Measurements from ENCODE around the gene TOMT. TPM values are rescaled to one million over a fixed set of nuclear protein-coding genes. Genes with fewer than 3 reads are reported as not detected.

The TOMT gene
- total RNA-seq, 1 experiment from 2014 or later, result not detected

- POLR2A ChIA-PET, result no interaction called here
- CTCF ChIA-PET, result no interaction called here
- 0 out of 2 replicates have a peak, but pooled peaks cover 3% of the 10 kb centered on the region for H3K36me3 Mint-ChIP-seq
- ATAC-seq (no peak), DNase-seq (ENCODE audit: low spot score) (no peak)
- no peak overlapping the region for H3K4me3 Mint-ChIP-seq
- no peaks in the 10 kb centered on the region for H3K4me1 Mint-ChIP-seq
- no peak overlapping the region for H3K27ac Mint-ChIP-seq
- H3K27me3 Mint-ChIP-seq (ENCODE audit: low read depth), result peaks cover 12% of the 10 kb centered on the region
- no peak for TF ChIP-seq FOXK1 (CRISPR knock-in tag; IDR thresholded peaks at IDR 0.05)
- TF ChIP-seq PRRX2 (CRISPR knock-in tag; IDR thresholded peaks at IDR 0.05), result no peak
- H3K9me3 Mint-ChIP-seq, result peaks cover 11% of the 10 kb centered on the region
These were observed 50.0 kb downstream of the TOMT start for GRCh38 chr11:72155751-72156150.

- TF ChIP-seq ZNF671 (CRISPR knock-in tag; IDR thresholded peaks at IDR 0.05) (no peak), NFATC4 (CRISPR knock-in tag; IDR thresholded peaks at IDR 0.05) (no peak), RELA (CRISPR knock-in tag; IDR thresholded peaks at IDR 0.05; ENCODE audit: borderline replicate concordance) (no peak), TEAD4 (CRISPR knock-in tag; IDR thresholded peaks at IDR 0.05) (no peak), TP53 (CRISPR knock-in tag; IDR thresholded peaks at IDR 0.05) (no peak), ZNF396 (CRISPR knock-in tag; IDR thresholded peaks at IDR 0.05; ENCODE audit: borderline replicate concordance) (no peak), NFYB (CRISPR knock-in tag; conservative IDR thresholded peaks at IDR 0.05; ENCODE audit: low read depth) (no peak), USF2 (CRISPR knock-in tag; IDR thresholded peaks at IDR 0.05) (no peak), ZNF425 (CRISPR knock-in tag; conservative IDR thresholded peaks at IDR 0.05) (no peak)
- TF ChIP-seq, protein P1, sequence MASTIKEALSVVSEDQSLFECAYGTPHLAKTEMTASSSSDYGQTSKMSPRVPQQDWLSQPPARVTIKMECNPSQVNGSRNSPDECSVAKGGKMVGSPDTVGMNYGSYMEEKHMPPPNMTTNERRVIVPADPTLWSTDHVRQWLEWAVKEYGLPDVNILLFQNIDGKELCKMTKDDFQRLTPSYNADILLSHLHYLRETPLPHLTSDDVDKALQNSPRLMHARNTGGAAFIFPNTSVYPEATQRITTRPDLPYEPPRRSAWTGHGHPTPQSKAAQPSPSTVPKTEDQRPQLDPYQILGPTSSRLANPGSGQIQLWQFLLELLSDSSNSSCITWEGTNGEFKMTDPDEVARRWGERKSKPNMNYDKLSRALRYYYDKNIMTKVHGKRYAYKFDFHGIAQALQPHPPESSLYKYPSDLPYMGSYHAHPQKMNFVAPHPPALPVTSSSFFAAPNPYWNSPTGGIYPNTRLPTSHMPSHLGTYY (CRISPR knock-in tag; IDR thresholded peaks at IDR 0.05), result no peak
- H3K27me3 Mint-ChIP-seq (ENCODE audit: low read depth), result peaks cover 14% of the 10 kb centered on the region
- ChIA-PET POLR2A (no interaction called here), CTCF (no interaction called here)
- ATAC-seq (no peak), DNase-seq (ENCODE audit: low spot score) (no peak)
- no peaks in the 10 kb centered on the region for H3K36me3 Mint-ChIP-seq
- H3K4me1 Mint-ChIP-seq, result no peaks in the 10 kb centered on the region
- no peak overlapping the region for H3K4me3 Mint-ChIP-seq
- no peak overlapping the region for H3K27ac Mint-ChIP-seq
- H3K9me3 Mint-ChIP-seq, result peaks cover 5% of the 10 kb centered on the region
These were observed 51.4 kb downstream of the TOMT start for GRCh38 chr11:72157131-72157530.

Small RNAs within 50 kb of the gene (microRNA-seq; reads per million reads assigned to microRNA genes)
- gene MIR3165 (ENCODE audit: borderline number of aligned reads), result not detected

Other genes with a start within 250 kb of the TOMT start
- not detected in 3 replicates for gene DEFB131B, start 227.5 kb upstream of the TOMT start, total RNA-seq (2021)
- 10.6 to 14.6 TPM (median 11.8 TPM) in 3 replicates for gene XNDC1N, start 177.3 kb upstream of the TOMT start, total RNA-seq (2021)
- gene RNF121, start 176.9 kb upstream of the TOMT start, total RNA-seq (2021), result 40.2 to 45.3 TPM (median 41.0 TPM) in 3 replicates
- gene IL18BP, start 107.0 kb upstream of the TOMT start, total RNA-seq (2021), result 14.1 to 17.3 TPM (median 15.0 TPM) in 3 replicates
- 117 to 147 TPM (median 118 TPM) in 3 replicates for gene NUMA1, start 25.4 kb upstream of the TOMT start, total RNA-seq (2021)
- gene LRRC51, start 25.1 kb upstream of the TOMT start, total RNA-seq (2021), result 5.3 to 5.6 TPM (median 5.3 TPM) in 3 replicates
- gene LAMTOR1, start 2.6 kb upstream of the TOMT start, total RNA-seq (2021), result 79.4 to 84.3 TPM (median 80.4 TPM) in 3 replicates
- 60.2 to 75.4 TPM (median 66.1 TPM) in 3 replicates for gene ANAPC15, start 6.8 kb downstream of the TOMT start, total RNA-seq (2021)
- 0.25 TPM in 1 of 3 replicates, not detected in the others for gene FOLR3, start 29.8 kb downstream of the TOMT start, total RNA-seq (2021)
- gene FOLR1, start 86.2 kb downstream of the TOMT start, total RNA-seq (2021), result 0.35 to 0.87 TPM (median 0.85 TPM) in 3 replicates
- gene FOLR2, start 110.9 kb downstream of the TOMT start, total RNA-seq (2021), result not detected in 3 replicates
- gene INPPL1, start 118.8 kb downstream of the TOMT start, total RNA-seq (2021), result 125 to 138 TPM (median 136 TPM) in 3 replicates
- 1.3 to 1.6 TPM (median 1.3 TPM) in 3 replicates for gene PHOX2A, start 138.3 kb downstream of the TOMT start, total RNA-seq (2021)